Naive thymus-derived CD4-positive, alpha-beta T cell (primary cell): Measurements from ENCODE around the gene RPTOR. TPM values are rescaled to one million over a fixed set of nuclear protein-coding genes. Genes with fewer than 3 reads are reported as not detected.

Source experiments
- ATAC-seq: fragments of 150-1000 bp; cut with Tn5 transposase; 2 replicates; pipeline ENCODE4 v1.10.0; 2021; ENCODE audit warnings: mild to moderate bottlenecking, moderate library complexity
- CTCF ChIA-PET: fragments of 350-600 bp; sonication (Branson Sonifier 250); formaldehyde crosslinking; loops from one replicate; lab custom pipeline; 2021; ENCODE audit warnings: antibody characterized with exemption; lab: Charles Lee
- POLR2A ChIA-PET: fragments of 350-600 bp; sonication (Branson Sonifier 250); formaldehyde crosslinking; loops from one replicate; lab custom pipeline; 2021; ENCODE audit warnings: antibody characterized with exemption, inconsistent platforms; lab: Charles Lee
- DNase-seq, 9 donors: peaks; one replicate each; pipeline versions ENCODE4 v3.0.0 to v3.0.0-alpha.2; 2020 to 2022; ENCODE audit warnings: mixed read lengths in 1 of 9
- H3K27ac ChIP-seq: one replicate; pipeline ENCODE4 v1.7.0; 2013; ENCODE audit warnings: mild to moderate bottlenecking, low read depth, low read length, moderate library complexity
- H3K27me3 ChIP-seq, 2 donors: one replicate each; pipeline ENCODE4 v1.7.0; 2013; ENCODE audit warnings: low read length in 2 of 2, mild to moderate bottlenecking in 2 of 2, moderate library complexity in 2 of 2; ENCODE audit not compliant: control insufficient read depth in 2 of 2, insufficient read depth in 2 of 2
- H3K36me3 ChIP-seq, 3 experiments: 1 replicate in 2 of 3; 2 replicates in 1 of 3; pipeline ENCODE4 v1.7.0; 2013; ENCODE audit warnings: low read length in 3 of 3, mild to moderate bottlenecking in 3 of 3, moderate library complexity in 1 of 3; ENCODE audit not compliant: insufficient read depth in 3 of 3, control insufficient read depth in 2 of 3
- H3K4me1 ChIP-seq, 2 donors: one replicate each; pipeline ENCODE4 v1.7.0; 2013; ENCODE audit warnings: low read length in 2 of 2, mild to moderate bottlenecking in 2 of 2, moderate library complexity in 1 of 2; ENCODE audit not compliant: control insufficient read depth in 2 of 2, insufficient read depth in 2 of 2
- H3K4me3 ChIP-seq: 2 replicates; pipeline ENCODE4 v1.7.0; 2013; ENCODE audit warnings: mild to moderate bottlenecking, low read length
- H3K9me3 ChIP-seq, 3 experiments: 1 replicate in 2 of 3; 2 replicates in 1 of 3; pipeline ENCODE4 v1.7.0; 2013; ENCODE audit warnings: low read length in 3 of 3; ENCODE audit not compliant: control insufficient read depth in 2 of 3
- H3K27ac Mint-ChIP-seq, 9 donors: one replicate each; pipeline ENCODE4 v1.8.0; 2020 to 2022; ENCODE audit warnings: mixed read lengths in 9 of 9, mild to moderate bottlenecking in 8 of 9, moderate library complexity in 5 of 9, inconsistent platforms in 2 of 9
- H3K27me3 Mint-ChIP-seq, 5 donors: one replicate each; pipeline ENCODE4 v1.8.0; 2021 to 2022; ENCODE audit warnings: mixed read lengths in 5 of 5, mild to moderate bottlenecking in 1 of 5
- H3K36me3 Mint-ChIP-seq, 5 donors: one replicate each; pipeline ENCODE4 v1.8.0; 2020 to 2022; ENCODE audit warnings: mixed read lengths in 5 of 5, mild to moderate bottlenecking in 3 of 5, inconsistent platforms in 1 of 5
- H3K4me1 Mint-ChIP-seq, 7 donors: one replicate each; pipeline ENCODE4 v1.8.0; 2020 to 2022; ENCODE audit warnings: mixed read lengths in 7 of 7, mild to moderate bottlenecking in 3 of 7, inconsistent platforms in 1 of 7
- H3K4me3 Mint-ChIP-seq, 10 donors: one replicate each; pipeline ENCODE4 v1.8.0; 2020 to 2022; ENCODE audit warnings: mild to moderate bottlenecking in 10 of 10, mixed read lengths in 10 of 10, moderate library complexity in 6 of 10, inconsistent platforms in 2 of 10
- H3K9me3 Mint-ChIP-seq, 11 donors: one replicate each; pipeline ENCODE4 v1.8.0; 2020 to 2022; ENCODE audit warnings: mixed read lengths in 11 of 11, mild to moderate bottlenecking in 4 of 11, inconsistent platforms in 1 of 11, moderate library complexity in 1 of 11
- intact Hi-C, 2 donors: fragments of 100-400 bp; cut with micrococcal nuclease; formaldehyde crosslinking; loops; one replicate each; pipeline ENCODE4 v1.15.1; 2023
- polyA plus RNA-seq, 2 donors: library from polyadenylated mRNA; unstranded; fragments of 300-500 nt; fragmentation: Illumina TruSeq; gene quantifications; one replicate each; pipeline ENCODE4 v1.2.3, GENCODE V29; 2021
- total RNA-seq, 6 experiments: library from RNA in 5 of 6; stranded (reverse) in 5 of 6; gene quantifications; 1 replicate in 5 of 6; 2 replicates in 1 of 6; pipeline ENCODE4 v1.2.3 and lab custom pipeline; 2021 to 2026

Gene RPTOR
- total and polyA plus RNA-seq, 7 experiments from 2014 or later = 10.9 to 89.8 (median 59.9) TPM

- peak overlapping the region in 8 of 9 donors; percentile 68 to 96 (median 80) for H3K27ac Mint-ChIP-seq
- Histone ChIP-seq H3K4me3 (no peak overlapping the region), H3K36me3 (peaks cover 0 to 28% (median 0%) of the 10 kb centered on the region in 3 experiments), H3K9me3 (no peaks in the 10 kb centered on the region), H3K27ac (no peak overlapping the region), H3K4me1 (peaks cover 0 to 13% of the 10 kb centered on the region in 2 donors), H3K27me3 (no peaks in the 10 kb centered on the region)
- DNase-seq (no peak), ATAC-seq (no peak)
- H3K4me1 Mint-ChIP-seq = peaks cover 27 to 87% (median 56%) of the 10 kb centered on the region in 7 donors
- H3K36me3 Mint-ChIP-seq = peaks cover 4 to 64% (median 26%) of the 10 kb centered on the region in 5 donors
- POLR2A ChIA-PET = interaction anchor here (0.7 to 2.9 kb wide), 7 partner anchors 11 to 42 kb away, joined by 3 to 13 read pairs (median 3); no protein-coding TSS in a partner anchor
- H3K9me3 Mint-ChIP-seq = peaks cover 0 to 2% (median 0%) of the 10 kb centered on the region in 11 donors
- H3K4me3 Mint-ChIP-seq = peak overlapping the region in 9 of 10 donors; percentile 36 to 71 (median 60)
- CTCF ChIA-PET = interaction anchor here (1.5 kb wide), 1 partner anchor 80 kb away, joined by 3 read pairs; no protein-coding TSS in a partner anchor
- intact Hi-C loops = no loop called here
- H3K27me3 Mint-ChIP-seq = no peaks in the 10 kb centered on the region
Observed at GRCh38 chr17:80818871-80819270, 274.2 kb downstream of the RPTOR start.

GRCh38 chr17:80819422-80820164, 275.0 kb downstream of the RPTOR start:
- POLR2A ChIA-PET = interaction anchor here (0.6 to 2.9 kb wide), 8 partner anchors 10 to 41 kb away, joined by 3 to 13 read pairs (median 4); no protein-coding TSS in a partner anchor
- peaks cover 27 to 81% (median 50%) of the 10 kb centered on the region in 7 donors for H3K4me1 Mint-ChIP-seq
- peaks cover 9 to 62% (median 34%) of the 10 kb centered on the region in 5 donors for H3K36me3 Mint-ChIP-seq
- intact Hi-C loops = no loop called here
- Histone ChIP-seq H3K4me1 (peaks cover 0 to 13% of the 10 kb centered on the region in 2 donors), H3K9me3 (no peaks in the 10 kb centered on the region), H3K36me3 (peaks cover 0 to 30% (median 0%) of the 10 kb centered on the region in 3 experiments), H3K27ac (peak overlapping the region; percentile 32), H3K27me3 (no peaks in the 10 kb centered on the region), H3K4me3 (no peak overlapping the region)
- DNase-seq (peak in 1 of 9 donors; percentile 27), ATAC-seq (peak; percentile 62)
- peak overlapping the region; percentile 23 to 96 (median 80) for H3K27ac Mint-ChIP-seq
- peaks cover 0 to 2% (median 0%) of the 10 kb centered on the region in 11 donors for H3K9me3 Mint-ChIP-seq
- peak overlapping the region; percentile 33 to 71 (median 65) for H3K4me3 Mint-ChIP-seq
- CTCF ChIA-PET = interaction anchor here (0.6 kb wide), 2 partner anchors 214 to 246 kb away, joined by 3 to 4 read pairs; no protein-coding TSS in a partner anchor
- no peaks in the 10 kb centered on the region for H3K27me3 Mint-ChIP-seq

- H3K27me3 ChIP-seq = no peaks in the 10 kb centered on the region
- Mint-ChIP-seq H3K36me3 (peaks cover 9 to 57% (median 28%) of the 10 kb centered on the region in 5 donors), H3K27ac (peak overlapping the region; percentile 23 to 96 (median 80)), H3K4me3 (peak overlapping the region in 8 of 10 donors; percentile 15 to 71 (median 66)), H3K4me1 (peaks cover 25 to 74% (median 42%) of the 10 kb centered on the region in 7 donors), H3K27me3 (no peaks in the 10 kb centered on the region), H3K9me3 (peaks cover 0 to 2% (median 0%) of the 10 kb centered on the region in 11 donors)
- ChIA-PET CTCF (no interaction called here), POLR2A (interaction anchor here (1.4 to 2.9 kb wide), 3 partner anchors 9 to 14 kb away, joined by 4 to 13 read pairs (median 4); no protein-coding TSS in a partner anchor)
- H3K36me3 ChIP-seq = peaks cover 0 to 37% (median 0%) of the 10 kb centered on the region in 3 experiments
- H3K9me3 ChIP-seq = no peaks in the 10 kb centered on the region
- peaks cover 0 to 13% of the 10 kb centered on the region in 2 donors for H3K4me1 ChIP-seq
- no peak overlapping the region for H3K27ac ChIP-seq
- no peak overlapping the region for H3K4me3 ChIP-seq
- DNase-seq (no peak), ATAC-seq (no peak)
- intact Hi-C loops = no loop called here
Observed at GRCh38 chr17:80820331-80820730, 275.7 kb downstream of the RPTOR start.

- no peaks in the 10 kb centered on the region for H3K27me3 ChIP-seq
Observed at GRCh38 chr17:80821546-80821945, 276.9 kb downstream of the RPTOR start.

GRCh38 chr17:80822021-80822699, 277.5 kb downstream of the RPTOR start:
- Histone ChIP-seq H3K9me3 (no peaks in the 10 kb centered on the region), H3K36me3 (peaks cover 0 to 55% (median 0%) of the 10 kb centered on the region in 3 experiments), H3K27ac (no peak overlapping the region), H3K4me1 (peaks cover 0 to 13% of the 10 kb centered on the region in 2 donors), H3K27me3 (no peaks in the 10 kb centered on the region), H3K4me3 (no peak overlapping the region)
- peaks cover 9 to 51% (median 21%) of the 10 kb centered on the region in 5 donors for H3K36me3 Mint-ChIP-seq
- peaks cover 22 to 69% (median 39%) of the 10 kb centered on the region in 7 donors for H3K4me1 Mint-ChIP-seq
- ATAC-seq (no peak), DNase-seq (no peak)
- intact Hi-C loops = no loop called here
- H3K9me3 Mint-ChIP-seq = peaks cover 0 to 2% (median 0%) of the 10 kb centered on the region in 11 donors
- H3K27me3 Mint-ChIP-seq = no peaks in the 10 kb centered on the region
- POLR2A ChIA-PET = interaction anchor here (0.9 to 1.2 kb wide), 3 partner anchors 10 to 57 kb away, joined by 3 read pairs; no protein-coding TSS in a partner anchor
- peak overlapping the region in 3 of 9 donors; percentile 25 to 50 (median 28) for H3K27ac Mint-ChIP-seq
- H3K4me3 Mint-ChIP-seq = no peak overlapping the region
- CTCF ChIA-PET = interaction anchor here (1.1 kb wide), 1 partner anchor 11 kb away, joined by 4 read pairs; no protein-coding TSS in a partner anchor

More at GRCh38 chr17:80821546-80821945, 276.9 kb downstream of the RPTOR start:
- Histone ChIP-seq H3K27ac (no peak overlapping the region), H3K36me3 (peaks cover 0 to 49% (median 0%) of the 10 kb centered on the region in 3 experiments), H3K9me3 (no peaks in the 10 kb centered on the region), H3K4me1 (peaks cover 0 to 13% of the 10 kb centered on the region in 2 donors), H3K4me3 (no peak overlapping the region)
- no peak for ATAC-seq
- no peak for DNase-seq
- Mint-ChIP-seq H3K4me1 (peaks cover 26 to 70% (median 39%) of the 10 kb centered on the region in 7 donors), H3K9me3 (peaks cover 0 to 2% (median 0%) of the 10 kb centered on the region in 11 donors), H3K27me3 (no peaks in the 10 kb centered on the region), H3K4me3 (no peak overlapping the region), H3K36me3 (peaks cover 9 to 54% (median 21%) of the 10 kb centered on the region in 5 donors), H3K27ac (peak overlapping the region in 5 of 9 donors; percentile 54 to 94 (median 75))
- intact Hi-C loops = no loop called here
- CTCF ChIA-PET = interaction anchor here (1.1 kb wide), 1 partner anchor 11 kb away, joined by 4 read pairs; no protein-coding TSS in a partner anchor
- POLR2A ChIA-PET = interaction anchor here (0.9 to 1.2 kb wide), 3 partner anchors 11 to 56 kb away, joined by 3 read pairs; no protein-coding TSS in a partner anchor
